ENCODE measurements around the gene DRAP1.

Gene DRAP1

DNA sequence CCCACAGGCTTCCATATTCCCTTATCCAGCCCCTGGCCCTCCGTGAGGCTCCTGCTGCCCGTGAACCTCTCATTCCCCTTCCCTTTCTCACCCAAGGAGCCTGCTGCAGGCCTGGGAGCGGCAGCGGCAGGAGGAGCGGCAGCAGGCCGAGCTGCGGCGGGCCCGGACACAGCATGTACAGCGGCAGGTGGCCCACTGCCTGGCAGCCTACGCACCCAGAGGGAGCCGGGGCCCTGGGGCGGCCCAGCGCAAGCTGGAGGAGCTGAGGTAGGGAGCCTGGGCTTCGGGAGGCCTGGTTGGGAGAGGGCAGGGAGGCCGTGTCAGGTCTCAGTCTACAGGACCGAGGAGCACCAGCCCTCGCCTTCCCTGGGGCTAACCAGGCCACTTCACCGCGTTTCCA, 34.2 kb downstream of the DRAP1 start:
- TF ChIP-seq, protein P1, sequence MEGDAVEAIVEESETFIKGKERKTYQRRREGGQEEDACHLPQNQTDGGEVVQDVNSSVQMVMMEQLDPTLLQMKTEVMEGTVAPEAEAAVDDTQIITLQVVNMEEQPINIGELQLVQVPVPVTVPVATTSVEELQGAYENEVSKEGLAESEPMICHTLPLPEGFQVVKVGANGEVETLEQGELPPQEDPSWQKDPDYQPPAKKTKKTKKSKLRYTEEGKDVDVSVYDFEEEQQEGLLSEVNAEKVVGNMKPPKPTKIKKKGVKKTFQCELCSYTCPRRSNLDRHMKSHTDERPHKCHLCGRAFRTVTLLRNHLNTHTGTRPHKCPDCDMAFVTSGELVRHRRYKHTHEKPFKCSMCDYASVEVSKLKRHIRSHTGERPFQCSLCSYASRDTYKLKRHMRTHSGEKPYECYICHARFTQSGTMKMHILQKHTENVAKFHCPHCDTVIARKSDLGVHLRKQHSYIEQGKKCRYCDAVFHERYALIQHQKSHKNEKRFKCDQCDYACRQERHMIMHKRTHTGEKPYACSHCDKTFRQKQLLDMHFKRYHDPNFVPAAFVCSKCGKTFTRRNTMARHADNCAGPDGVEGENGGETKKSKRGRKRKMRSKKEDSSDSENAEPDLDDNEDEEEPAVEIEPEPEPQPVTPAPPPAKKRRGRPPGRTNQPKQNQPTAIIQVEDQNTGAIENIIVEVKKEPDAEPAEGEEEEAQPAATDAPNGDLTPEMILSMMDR (IDR thresholded peaks at IDR 0.05; ENCODE audit: insufficient read depth, low read length, poor library complexity, severe bottlenecking), result no peak
- no peak for DNase-seq (ENCODE audit: extremely low read depth, insufficient read length)
- no peak overlapping the region for H3K4me3 ChIP-seq (replicated peaks; ENCODE audit: low read depth, low read length)
- no peaks in the 10 kb centered on the region for H3K27me3 ChIP-seq (replicated peaks; ENCODE audit: control insufficient read depth, insufficient read depth, low read length)
- no peaks in the 10 kb centered on the region for H3K36me3 ChIP-seq (ENCODE audit: control insufficient read depth, insufficient read depth, low read length)

DNA sequence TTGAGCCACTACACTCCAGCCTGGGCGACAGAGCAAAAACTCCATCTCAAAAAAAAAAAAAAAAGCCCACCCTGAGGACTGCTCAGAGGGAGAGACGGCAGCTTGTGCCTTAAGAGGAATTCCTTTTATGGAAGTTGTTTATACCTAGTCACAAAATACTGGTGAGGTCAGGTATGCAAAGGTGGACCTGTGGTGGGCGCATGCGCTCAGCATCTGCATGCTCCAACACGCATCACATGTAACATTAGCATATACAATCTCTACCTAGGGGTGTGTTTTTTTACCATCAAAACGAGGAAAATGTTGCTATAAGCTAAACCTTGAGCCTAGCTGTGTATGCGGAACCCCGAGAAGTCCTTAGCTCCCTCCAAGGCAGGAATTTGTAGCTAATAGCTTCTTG, 35.5 kb downstream of the DRAP1 start:
- TF ChIP-seq, protein P1 (IDR thresholded peaks at IDR 0.05; ENCODE audit: insufficient read depth, low read length, poor library complexity, severe bottlenecking), result no peak
- Histone ChIP-seq H3K4me3 (replicated peaks; ENCODE audit: low read depth, low read length) (no peak overlapping the region), H3K36me3 (ENCODE audit: control insufficient read depth, insufficient read depth, low read length) (no peaks in the 10 kb centered on the region), H3K27me3 (replicated peaks; ENCODE audit: control insufficient read depth, insufficient read depth, low read length) (no peaks in the 10 kb centered on the region)
- no peak for DNase-seq (ENCODE audit: extremely low read depth, insufficient read length)

DNA sequence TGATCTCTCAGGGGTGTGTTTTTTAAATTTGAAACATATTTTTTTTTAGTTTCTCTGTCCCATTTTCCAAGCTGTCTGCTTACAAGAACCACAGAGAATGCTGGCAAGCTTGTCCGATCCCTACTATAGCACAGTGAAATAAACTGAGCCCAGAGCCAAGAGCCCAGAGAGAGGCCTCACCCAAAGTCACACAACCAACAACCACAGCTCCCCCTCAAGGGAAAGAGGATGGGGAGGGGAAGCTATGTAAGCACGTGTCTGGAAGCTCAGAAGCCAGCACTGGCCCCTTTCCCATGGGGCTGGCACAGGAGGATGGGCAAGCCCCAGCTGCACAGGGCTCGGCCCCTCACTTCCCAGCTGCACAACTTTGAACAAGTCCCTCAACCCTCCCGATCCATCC, 39.1 kb downstream of the DRAP1 start:
- DNase-seq (ENCODE audit: extremely low read depth, insufficient read length), result no peak
- no peaks in the 10 kb centered on the region for H3K27me3 ChIP-seq (replicated peaks; ENCODE audit: control insufficient read depth, insufficient read depth, low read length)
- H3K36me3 ChIP-seq (ENCODE audit: control insufficient read depth, insufficient read depth, low read length), result no peaks in the 10 kb centered on the region
- H3K4me3 ChIP-seq (replicated peaks; ENCODE audit: low read depth, low read length), result no peak overlapping the region
- TF ChIP-seq, protein P1 (IDR thresholded peaks at IDR 0.05; ENCODE audit: insufficient read depth, low read length, poor library complexity, severe bottlenecking), result no peak

DNA sequence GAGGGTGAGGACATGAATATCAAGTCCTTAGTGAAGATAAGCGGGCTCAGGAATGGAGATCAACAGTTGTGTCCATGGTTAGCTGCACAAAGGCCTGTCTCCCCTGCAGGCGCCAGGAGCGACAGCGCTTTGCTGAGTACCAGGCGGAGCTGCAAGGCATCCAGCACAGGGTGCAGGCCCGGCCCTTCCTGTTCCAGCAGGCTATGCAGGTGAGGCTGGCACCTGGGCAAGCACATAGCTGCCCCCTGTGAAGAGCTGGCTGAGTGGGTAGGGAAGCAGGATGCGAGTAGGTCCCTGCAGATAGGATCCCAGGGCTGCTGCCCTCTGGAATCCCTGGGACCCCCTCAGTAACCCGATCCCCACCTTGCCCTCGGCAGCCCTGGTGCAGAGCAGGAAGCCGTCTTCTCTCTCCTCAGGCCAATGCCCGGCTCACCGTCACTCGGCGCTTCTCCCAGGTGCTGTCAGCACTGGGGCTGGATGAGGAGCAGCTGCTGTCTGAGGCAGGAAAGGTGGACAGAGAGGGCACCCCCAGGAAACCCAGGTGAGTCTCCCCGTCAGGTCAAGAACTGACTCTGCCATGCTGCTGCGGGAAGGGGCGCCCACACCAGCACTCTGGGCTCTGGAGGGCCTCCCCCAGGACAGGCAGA, 39.7 kb downstream of the DRAP1 start:
- Histone ChIP-seq H3K4me3 (replicated peaks; ENCODE audit: low read depth, low read length) (no peak overlapping the region), H3K36me3 (ENCODE audit: control insufficient read depth, insufficient read depth, low read length) (peaks cover 2% of the 10 kb centered on the region; the same call in 1 of the 2 replicates), H3K27me3 (replicated peaks; ENCODE audit: control insufficient read depth, insufficient read depth, low read length) (no peaks in the 10 kb centered on the region)
- TF ChIP-seq, protein P1 (IDR thresholded peaks at IDR 0.05; ENCODE audit: insufficient read depth, low read length, poor library complexity, severe bottlenecking), result no peak
- no peak for DNase-seq (ENCODE audit: extremely low read depth, insufficient read length)

DNA sequence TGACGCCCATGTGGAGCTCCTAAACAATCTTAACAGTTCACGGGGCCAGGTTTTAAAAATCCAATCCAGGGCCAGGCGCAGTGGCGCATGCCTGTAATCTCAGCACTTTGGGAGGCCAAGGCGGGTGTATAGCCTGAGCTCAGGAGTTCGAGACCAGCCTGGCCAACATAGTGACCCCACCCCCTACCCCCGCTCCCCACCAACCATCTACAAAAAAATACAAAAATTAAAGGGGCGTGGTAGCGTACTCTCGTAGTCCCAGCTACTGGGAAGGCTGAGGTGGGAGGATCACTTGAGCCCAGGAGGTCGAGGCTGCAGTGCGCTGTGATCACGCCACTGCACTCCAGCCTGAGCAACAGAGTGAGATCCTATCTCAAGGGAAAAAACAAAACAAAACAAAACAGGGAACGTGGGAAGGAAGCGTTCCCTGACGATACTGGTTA, 41.6 kb downstream of the DRAP1 start:
- peak overlapping the region; percentile 82 for H3K4me3 ChIP-seq (replicated peaks; ENCODE audit: low read depth, low read length)
- H3K36me3 ChIP-seq (ENCODE audit: control insufficient read depth, insufficient read depth, low read length), result peaks cover 17% of the 10 kb centered on the region
- H3K27me3 ChIP-seq (replicated peaks; ENCODE audit: control insufficient read depth, insufficient read depth, low read length), result no peaks in the 10 kb centered on the region
- DNase-seq (ENCODE audit: extremely low read depth, insufficient read length), result no peak
- TF ChIP-seq, protein P1 (IDR thresholded peaks at IDR 0.05; ENCODE audit: insufficient read depth, low read length, poor library complexity, severe bottlenecking), result no peak

All from GM06990 (cell line).